ENCODE measurements around the gene ARAP2.
"Not testable (repeated sequence)": the region's sequence is repeated elsewhere in the genome, so short reads cannot be mapped to it uniquely, and the experiment has no call there.

Gene ARAP2

DNA sequence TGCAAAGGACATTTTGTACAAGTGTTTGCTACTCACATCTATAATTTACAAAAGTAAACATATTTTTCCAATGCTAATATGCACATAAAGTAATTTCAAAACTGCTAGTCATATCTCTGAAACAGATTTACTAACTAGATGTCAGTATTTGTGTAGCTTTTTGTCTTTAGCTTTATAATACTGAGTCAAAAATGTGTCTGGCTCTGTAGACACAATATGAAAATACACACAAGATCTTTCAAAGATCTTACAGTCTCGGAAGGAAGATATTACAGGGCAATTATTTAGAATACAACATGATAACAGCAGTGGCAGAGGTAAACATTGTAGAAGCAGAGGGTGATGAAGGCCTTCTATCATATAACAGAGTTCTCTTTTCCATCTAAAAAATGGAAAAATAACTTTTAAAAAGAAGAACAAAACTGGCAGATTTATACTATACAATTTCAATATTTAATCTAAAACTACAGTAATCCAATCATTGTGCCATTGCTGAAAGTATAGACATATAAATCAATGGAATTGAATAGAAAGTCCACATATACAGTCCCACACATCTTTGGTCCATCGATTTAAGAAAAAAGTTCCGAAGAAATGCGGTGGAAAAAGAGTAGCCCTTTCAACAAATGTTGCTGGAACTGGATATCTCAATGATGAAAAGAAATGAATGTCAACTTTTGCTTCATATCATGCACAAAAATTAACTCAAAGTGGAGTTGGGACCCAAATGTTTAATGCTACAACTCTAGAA lies 29.4 kb downstream of the ARAP2 start:
- DNase-seq (ENCODE audit: low spot score): no peak

DNA sequence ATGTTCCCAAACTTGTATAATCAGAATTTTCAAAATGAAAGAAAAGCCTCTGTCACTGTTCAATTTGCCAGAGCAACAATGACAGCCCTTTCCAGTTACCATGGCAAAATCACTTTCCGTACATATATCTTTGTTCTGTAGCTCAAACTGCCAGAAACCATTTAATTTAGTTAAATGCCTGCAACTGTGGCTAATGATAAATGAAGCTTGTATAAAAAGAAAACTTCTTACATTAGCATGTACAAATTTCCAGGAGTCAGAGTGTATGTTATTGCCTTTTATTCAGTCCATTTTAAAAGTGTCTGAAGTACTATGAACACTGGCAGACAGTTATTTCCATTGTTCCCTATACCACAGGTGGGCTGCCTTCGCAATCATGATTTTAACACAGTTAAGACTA lies 30.3 kb downstream of the ARAP2 start:
- no peak for DNase-seq (ENCODE audit: low spot score)

DNA sequence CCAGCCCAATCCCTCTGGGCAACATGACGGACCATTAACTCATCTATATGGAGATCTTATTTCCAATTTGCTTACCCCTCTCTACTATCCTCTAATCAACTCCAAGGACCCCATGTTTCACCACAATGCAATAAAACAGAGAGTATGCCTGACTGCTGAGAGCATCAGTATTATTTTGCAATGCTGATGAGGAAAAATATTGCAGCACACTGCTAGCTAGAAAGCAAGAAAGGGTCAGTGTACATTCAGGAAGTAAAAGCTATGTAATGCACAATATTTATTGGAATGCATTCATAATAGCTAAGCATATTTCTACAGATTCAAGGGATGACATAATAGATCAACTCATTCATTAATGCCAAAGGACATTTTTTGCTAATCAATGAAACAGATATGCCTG lies 33.2 kb downstream of the ARAP2 start:
- no peak for DNase-seq (ENCODE audit: low spot score)

DNA sequence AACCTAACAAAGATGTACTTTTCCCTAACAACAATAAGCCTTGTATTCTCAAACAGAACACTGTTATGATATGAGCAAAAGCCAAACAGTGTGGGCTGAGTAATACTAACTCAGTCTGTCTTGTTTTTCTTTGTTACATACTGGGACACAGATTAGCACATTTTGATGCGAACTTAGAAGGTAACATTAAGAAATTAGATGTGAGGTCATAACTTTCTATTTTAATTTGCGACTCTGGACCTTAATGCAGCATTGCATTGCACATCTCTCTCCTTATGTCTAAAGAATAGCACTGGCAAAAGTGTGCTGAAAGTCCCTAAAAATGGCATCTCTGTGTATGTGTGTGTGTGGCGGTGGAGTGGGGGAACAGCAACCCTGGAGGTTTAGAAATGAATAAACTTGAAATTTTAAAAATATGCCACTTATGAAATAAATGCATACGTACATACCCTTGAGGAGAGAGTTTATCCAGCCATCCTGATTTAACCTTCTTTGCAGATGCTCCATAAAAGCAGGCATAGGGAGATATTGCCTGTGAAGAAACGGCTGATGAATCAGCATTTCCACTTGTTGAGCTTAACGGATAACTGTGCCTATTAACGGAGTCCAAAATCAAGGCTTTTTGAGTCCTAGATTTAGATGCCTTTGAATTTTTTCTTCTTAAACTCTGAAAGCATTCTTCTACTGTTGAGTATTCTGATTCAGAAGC lies 34.2 kb downstream of the ARAP2 start:
- no peak for DNase-seq (ENCODE audit: low spot score)

DNA sequence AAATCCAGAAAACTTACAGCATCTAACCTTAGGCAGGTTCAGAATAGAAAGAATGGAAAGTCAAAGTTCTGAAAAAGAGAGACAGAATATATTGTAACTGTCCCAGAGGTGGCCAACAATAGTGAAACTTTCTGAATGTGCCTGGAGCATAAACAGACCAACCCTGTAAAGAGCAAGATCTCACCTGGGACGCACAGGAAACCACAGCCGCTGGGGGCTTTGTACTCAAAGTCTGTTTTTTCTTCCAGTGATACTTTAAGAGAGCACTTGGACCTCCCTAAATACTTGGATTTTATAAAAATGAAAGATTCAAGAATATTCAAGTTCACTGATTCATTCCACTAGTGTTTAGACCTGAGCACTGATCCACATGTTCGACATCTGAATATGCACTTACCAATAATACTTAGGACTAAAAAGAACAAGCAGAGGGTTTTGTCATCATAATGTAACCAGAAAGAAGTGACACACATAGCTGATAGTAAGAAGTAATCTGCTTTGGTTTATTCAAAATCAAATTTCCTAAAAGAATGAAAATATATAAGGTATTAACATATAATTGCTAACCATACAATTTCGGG lies 35.3 kb downstream of the ARAP2 start:
- peak; percentile 38 for DNase-seq (ENCODE audit: low spot score)

DNA sequence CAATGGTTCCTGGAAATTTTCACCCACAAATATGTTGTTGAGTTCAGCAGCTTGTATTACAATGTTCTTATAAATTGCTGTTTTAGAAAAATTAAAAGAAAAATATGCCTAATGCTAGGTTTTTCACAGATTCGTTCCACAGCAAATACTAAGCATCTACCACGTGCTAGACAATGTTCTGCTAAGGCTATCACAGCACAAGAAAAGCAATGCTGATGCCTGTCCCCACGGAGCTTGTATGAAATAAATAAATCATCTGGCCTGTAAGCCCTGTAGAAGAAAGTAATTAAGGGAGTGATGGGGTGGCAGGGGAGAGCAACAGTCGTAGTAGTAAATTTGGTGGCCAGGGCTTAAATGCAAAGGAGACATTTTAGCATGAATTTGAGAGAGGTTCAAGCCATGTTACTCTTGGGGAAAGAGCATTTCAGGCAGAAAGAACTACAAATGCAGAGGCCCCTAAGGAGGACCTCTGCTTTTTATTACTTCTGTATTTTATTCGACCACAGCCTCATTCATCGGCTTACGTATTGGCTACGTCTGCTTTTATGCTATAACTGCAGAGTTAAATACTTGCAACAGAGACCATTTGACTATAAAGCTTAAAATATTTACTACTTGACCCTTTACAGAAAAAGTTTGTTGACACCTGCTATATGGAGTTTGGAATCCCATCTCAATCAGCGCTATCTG lies 36.3 kb downstream of the ARAP2 start:
- DNase-seq (ENCODE audit: low spot score): peak; percentile 44

DNA sequence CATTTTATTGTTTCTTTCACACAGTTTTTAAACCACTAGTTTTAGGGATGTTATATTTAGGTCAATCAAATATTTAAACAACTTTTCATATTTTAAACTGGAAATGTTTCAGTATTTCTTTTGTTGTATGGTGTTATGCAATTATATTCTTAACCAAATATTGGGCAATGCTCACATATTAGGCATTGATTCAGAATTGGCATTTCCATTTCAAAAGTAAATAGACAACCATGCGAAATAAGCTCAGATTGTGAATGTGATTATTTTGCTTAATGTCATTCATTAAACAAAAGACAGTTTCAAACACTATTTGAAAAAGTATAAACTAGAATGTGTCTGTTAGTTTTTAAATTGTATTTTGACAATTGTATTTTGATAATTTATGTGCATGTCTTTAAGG lies 36.9 kb downstream of the ARAP2 start:
- no peak for DNase-seq (ENCODE audit: low spot score)

DNA sequence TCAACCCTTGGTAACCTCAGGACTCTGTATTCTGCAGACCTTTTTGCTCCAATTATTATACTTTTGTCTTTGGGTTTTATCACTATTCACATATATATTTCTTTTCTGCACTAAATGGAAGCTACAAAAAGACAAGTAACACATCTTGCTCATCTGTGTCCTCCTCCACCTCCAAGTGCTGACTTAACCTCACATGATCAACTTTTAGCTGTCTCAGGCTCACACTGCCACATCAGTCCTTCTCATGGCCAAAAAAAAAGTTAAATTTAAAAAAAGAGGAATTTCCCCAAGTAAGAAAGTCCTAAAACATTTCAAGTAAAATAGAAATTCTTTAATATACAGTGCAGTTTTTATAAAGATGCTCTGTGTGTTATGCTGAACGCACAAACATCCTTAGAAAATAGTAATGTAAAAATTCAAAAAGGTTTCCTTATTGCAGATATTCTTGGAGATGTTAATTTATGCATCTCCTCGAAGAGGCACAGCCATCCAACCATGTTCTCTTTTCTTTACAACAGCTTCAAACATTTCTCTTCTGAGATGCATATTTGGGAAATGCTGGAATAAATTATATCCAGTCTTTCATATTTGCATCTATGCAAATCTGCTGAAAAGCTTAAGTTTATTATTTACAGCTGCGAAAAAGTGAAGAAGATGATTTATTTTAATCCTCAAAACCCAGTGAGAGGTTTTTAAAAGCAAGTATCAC lies 37.6 kb downstream of the ARAP2 start:
- no peak for DNase-seq (ENCODE audit: low spot score)

DNA sequence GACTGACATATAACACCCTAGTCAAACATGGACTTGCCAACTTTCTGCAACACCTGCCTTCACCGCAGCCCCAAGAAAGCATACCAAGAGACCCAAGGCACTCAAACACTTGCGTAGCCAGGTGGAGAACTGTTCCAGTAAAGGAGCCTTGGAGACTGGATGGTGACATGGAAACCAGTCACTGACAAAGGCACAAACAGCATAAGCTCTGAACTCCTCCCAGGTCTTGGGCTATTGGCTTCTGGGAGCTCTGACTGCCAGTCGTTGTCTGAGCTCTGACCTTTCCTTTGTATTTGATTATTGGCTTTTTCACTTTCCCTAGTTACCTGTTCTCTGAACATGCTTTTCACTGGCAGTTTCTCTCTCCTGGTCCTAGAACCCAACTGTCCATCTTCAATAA lies 38.3 kb downstream of the ARAP2 start:
- DNase-seq (ENCODE audit: low spot score): no peak

DNA sequence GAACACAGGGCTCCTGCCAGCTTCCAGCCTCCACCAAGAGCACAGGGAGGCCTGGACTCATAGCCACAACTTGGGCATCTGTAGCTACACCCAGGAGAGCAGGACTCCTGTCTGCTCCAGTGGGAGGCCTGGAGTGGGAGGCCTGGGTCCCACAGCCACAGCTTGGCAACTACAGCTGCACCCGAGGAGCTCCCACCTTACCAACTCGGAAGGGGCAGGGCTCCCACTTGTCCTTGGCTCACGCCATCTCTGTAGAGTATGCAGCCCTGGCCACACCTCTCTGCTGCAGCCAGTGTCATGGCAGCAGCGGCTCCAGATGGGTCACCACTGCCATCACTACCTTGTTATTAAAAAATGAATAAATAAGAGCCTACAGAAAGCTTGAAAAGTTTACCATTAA lies 45.5 kb downstream of the ARAP2 start:
- DNase-seq (ENCODE audit: low spot score): no peak

DNA sequence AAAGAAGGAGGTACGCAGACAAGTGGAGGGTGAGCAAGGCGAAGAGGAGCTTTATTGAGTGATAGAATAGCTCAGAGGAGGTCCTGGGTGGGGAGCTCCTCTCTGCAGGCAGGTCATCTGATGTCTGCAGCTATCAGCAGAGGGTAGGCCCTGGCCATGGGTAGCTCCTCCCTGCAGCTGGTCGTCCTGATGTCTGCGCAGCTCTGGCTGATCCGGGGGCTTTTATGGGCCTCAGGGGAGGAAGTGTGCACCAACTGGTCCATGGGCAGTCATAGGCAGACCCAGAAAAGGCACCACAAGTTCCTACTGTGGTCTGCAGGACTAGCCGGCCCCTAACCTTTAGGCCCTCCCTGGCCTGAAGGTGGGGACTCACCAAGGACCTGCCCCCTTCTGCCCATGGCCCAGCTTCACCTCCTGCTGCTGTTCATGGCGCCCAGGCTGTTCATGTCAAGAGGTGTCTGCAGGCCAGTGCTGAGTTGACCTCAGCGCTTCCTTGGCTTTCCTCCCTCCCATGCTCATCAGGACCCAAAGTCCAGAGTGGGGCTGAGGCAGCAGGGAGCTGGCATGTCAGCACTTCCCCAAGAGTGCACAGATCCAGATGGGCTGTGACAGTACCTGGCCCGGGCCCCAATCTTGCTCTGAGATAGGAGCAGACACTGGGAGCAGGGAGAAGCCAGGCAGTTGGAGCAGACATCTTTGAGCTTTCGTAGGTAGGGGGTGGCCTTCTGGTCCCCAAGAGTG lies 46.1 kb downstream of the ARAP2 start:
- no peak for DNase-seq (ENCODE audit: low spot score)

DNA sequence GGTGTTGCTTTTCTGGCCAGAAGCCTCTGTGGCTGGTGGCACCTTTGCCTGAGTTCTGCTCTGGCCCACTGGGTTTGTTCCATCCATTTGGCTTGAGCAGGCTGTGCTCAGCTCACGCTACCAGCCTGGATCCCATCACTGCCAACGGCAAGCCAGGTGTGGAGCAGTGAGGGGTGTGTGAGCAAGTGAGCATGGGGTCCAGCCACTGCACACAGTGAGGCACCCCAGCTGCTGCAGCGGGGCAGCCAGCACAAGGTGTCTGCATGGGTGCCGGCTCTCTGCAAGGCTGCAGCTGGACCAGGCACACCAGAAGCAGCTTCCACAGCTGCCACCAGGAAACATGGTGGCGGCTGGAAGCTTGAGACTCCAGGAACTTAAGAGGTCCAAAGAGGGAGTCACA lies 46.8 kb downstream of the ARAP2 start:
- no peak for DNase-seq (ENCODE audit: low spot score)

DNA sequence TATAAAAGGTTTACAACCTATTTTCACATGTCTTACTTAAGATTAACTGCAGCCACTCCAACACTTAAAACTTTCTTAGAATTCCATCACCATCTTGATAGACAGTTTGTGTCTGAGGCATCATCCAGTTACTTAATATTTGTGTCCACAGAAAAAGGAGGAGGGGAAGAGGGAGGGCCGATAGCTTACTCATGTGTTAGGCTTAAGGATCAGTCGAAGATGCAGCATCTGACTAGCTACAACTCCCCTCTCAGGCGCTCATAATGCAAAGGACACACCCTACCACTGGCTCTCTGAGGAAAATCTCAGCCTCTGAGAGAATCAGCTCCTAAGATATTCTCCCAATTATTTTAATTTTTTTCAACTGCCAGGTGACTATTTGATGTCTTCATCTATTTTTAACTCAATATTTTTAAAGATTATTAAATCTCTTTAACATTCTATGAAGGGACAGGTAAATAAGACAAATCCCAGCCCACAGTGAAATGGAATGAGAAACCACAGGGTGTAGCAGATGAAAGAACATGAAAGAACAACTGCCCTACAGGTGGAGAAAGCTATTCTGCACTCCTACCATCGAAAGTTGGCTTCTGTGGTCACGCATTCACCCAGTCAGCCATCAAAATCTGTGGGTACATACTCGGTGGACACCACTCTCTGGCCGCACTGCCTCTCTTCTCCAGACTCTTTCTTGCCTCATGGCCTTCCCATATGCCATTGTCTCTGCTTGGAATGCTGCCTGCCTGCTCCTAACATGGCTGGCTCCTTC lies 48.0 kb downstream of the ARAP2 start:
- no peak for DNase-seq (ENCODE audit: low spot score)

DNA sequence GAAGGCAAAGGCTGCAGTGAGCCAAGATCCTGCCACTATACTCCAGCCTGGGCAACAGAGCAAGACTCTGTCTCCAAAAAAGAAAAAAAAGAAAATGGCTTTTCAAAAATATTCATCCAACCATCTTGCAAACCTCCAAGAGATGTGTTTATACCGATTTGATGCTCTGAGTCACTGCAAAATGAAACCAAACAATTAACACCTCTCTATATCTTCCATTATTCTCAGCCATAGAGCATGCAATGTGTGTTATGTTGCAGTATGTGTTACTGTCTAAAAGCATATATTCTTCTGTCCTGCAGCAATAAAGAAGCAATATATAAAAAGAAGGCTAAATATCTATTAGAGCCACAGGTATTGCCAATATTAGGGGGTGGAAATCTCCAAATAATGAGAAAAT lies 51.4 kb downstream of the ARAP2 start:
- no peak for DNase-seq (ENCODE audit: low spot score)

DNA sequence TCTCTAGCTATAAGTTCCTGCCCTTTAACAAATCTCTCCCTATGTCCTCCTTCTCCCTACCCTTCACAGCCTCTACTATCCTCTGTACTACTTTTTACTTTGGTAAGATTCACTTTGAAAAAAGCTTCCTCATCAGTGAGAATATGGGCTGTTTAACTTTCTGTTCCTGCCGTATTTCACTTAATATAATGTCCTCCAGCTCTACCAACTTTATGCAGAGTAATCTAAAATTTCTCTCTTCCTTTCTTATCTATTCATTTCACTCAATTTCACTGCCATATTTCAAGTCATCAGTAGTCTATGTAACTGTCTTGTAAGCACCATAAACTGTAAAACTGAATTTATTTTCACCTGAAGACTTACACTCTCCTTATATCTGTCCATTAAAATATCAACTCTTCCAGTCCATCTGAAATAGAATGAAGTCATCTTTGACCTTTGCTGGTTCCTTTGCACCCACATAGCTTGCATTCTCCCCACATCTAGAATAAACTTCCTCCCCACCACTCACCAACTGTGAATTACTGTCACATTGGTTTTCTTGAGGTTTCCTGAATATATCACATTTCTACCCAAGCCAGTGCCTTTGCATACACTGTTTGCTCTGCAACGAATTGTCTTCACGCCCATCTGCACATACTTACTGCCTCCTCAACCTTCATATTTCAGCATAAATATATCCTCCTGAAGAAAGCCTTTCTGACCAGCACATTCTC lies 54.6 kb downstream of the ARAP2 start:
- DNase-seq (ENCODE audit: low spot score): peak; percentile 52

DNA sequence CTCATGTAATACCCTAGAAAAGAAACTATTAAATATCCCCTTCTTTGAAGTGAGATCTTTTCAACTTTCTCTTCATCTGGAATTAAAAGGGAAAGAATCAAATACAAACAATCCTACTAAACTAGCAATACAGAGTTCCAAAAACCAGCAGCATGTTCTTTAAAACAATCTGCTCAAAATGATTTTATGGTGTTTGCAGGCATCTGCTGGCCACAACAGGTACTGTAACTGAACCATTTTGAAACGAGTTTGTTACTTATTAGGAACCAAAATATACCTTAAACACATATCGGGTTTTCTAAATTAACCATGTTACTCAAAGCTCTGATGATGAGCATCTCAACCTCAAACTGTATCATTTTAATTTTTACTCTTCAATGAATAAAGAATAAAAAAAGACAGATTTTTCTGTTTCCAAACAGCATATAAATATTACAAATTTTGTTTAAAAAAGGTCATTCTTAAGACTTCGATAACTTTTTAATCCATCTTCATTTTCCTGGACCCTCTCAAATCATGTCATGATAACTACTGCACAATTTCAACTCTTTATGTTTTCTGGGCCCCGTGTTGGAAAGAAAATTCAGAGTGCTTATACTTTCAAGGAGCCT lies 56.5 kb downstream of the ARAP2 start:
- peak; percentile 23 for DNase-seq (ENCODE audit: low spot score)

DNA sequence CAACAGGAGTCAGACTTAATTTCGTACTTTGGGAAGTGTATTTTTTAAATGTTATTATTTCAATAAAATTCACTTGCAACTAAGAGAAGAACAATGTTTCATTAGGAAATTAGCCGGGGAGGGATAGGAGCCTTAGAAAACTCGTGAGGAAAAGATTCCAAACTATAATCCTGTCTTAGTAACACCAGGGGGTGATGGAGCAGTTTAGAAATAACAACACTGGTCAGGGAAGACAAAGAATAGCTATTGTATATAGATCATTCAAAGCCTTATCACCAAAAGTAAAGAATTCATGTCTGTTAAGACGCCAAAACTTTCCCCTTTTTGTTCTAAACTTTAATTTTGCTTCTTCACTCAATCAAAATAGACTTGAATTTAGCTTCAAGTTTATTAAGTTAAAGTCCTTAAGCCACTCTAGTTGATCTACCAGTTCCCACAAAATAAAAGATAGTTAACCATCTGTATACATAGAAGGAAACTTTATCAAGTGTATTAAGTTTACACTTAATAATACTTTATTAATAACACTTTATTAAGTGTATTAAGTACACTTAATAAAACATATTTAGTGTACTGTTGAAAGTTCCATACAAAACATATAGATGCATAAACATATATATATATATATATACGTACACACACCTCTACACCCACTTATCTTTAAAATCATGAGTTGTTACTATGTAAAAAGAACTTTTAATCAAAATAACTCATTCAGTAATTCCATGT lies 60.5 kb downstream of the ARAP2 start:
- no peak for DNase-seq (ENCODE audit: low spot score)

DNA sequence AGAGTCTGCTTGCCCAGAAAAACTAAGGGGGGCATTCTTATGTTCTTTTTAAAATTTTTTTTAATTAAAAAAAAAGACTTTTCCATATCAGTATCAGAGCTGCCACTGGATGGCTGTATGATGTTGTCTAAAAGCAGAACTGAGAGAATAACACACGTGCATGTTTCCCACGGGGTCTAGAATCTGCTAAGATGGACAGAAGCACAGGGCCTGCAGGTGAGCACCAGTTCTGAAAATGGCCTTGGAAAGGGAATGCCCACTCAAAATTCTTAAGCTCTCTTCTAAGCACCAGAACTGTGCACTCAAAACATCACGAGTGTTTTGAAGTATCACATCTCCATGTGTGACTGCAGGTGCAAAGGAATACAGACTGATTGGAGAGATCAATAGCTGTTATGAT lies 61.1 kb downstream of the ARAP2 start:
- DNase-seq (ENCODE audit: low spot score): no peak

DNA sequence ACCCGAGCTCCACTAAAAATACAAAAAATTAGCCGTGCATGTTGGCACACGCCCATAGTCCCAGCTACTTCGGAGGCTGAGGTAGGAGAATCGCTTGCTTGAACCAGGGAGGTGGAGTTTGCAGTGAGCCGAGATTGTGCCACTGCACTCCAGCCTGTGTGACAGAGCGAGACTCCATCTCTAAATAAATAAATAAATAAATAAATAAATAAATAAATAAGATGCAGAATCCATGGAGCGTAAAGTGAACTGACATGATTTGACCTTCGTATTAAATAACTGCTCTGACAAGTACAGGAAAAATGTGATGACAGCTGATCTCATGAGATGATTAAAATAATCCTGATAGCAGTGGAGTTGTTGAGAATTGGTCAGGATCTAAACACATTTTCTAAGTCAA lies 62.0 kb downstream of the ARAP2 start:
- DNase-seq (ENCODE audit: low spot score): not testable (repeated sequence)
